ENCODE data around the gene DDX6.
"Not testable (repeated sequence)": the region's sequence is repeated elsewhere in the genome, so short reads cannot be mapped to it uniquely, and the experiment has no call there.

- not testable (repeated sequence) for TF ChIP-seq CTCF (IDR thresholded peaks at IDR 0.05; ENCODE audit: borderline replicate concordance, extremely low read depth, low read length, poor library complexity, severe bottlenecking); EZH2 (IDR thresholded peaks at IDR 0.05; ENCODE audit: borderline replicate concordance, low read depth, low read length, severe bottlenecking)
Measured at GRCh38 chr11:118720078-118720477, 70.9 kb downstream of the DDX6 start.

Measured in DND-41 (cell line).